KMS-11 (cell line): ENCODE measurements around the gene ZSCAN5A.
A peak's percentile ranks its signal among the peaks of the same experiment; 100 is the strongest.
"Not testable (repeated sequence)": the region's sequence is repeated elsewhere in the genome, so short reads cannot be mapped to it uniquely, and the experiment has no call there.

Source experiments
- H2AFZ ChIP-seq: fragments of 200-600 bp; sonication (generic); 2 replicates; pipeline ENCODE4 v1.6.1; 2016; ENCODE audit warnings: antibody characterized with exemption, mixed run types, low read depth
- H3K27ac ChIP-seq: fragments of 200-600 bp; sonication (generic); 2 replicates; pipeline ENCODE4 v1.6.1; 2016; ENCODE audit warnings: mild to moderate bottlenecking, mixed run types
- H3K27me3 ChIP-seq: fragments of 200-600 bp; sonication (generic); 2 replicates; pipeline ENCODE4 v1.6.1; 2017; ENCODE audit warnings: mild to moderate bottlenecking, low read depth, mixed run types, moderate library complexity; ENCODE audit not compliant: insufficient read depth
- H3K36me3 ChIP-seq: fragments of 200-600 bp; sonication (generic); 2 replicates; pipeline ENCODE4 v1.6.1; 2017; ENCODE audit warnings: mild to moderate bottlenecking, mixed run types; ENCODE audit not compliant: insufficient read depth
- H3K4me1 ChIP-seq: fragments of 200-600 bp; sonication (generic); 2 replicates; pipeline ENCODE4 v1.6.1; 2016; ENCODE audit warnings: mild to moderate bottlenecking, low read depth, mixed run types; ENCODE audit not compliant: poor library complexity, severe bottlenecking
- H3K4me2 ChIP-seq: fragments of 200-600 bp; sonication (generic); 2 replicates; pipeline ENCODE4 v1.7.0; 2016; ENCODE audit warnings: mild to moderate bottlenecking, mixed run types
- H3K4me3 ChIP-seq: fragments of 200-600 bp; sonication (generic); IDR thresholded peaks from 2 replicates; pipeline ENCODE4 v1.6.1; 2017; ENCODE audit warnings: low read depth, low read length, mixed read lengths; ENCODE audit not compliant: insufficient read depth
- H3K79me2 ChIP-seq: fragments of 200-600 bp; sonication (generic); 2 replicates; pipeline ENCODE4 v1.6.1; 2016; ENCODE audit warnings: low read depth, mixed run types; ENCODE audit not compliant: insufficient read depth
- H3K9ac ChIP-seq: fragments of 200-600 bp; sonication (generic); 2 replicates; pipeline ENCODE4 v1.6.1; 2016; ENCODE audit warnings: mild to moderate bottlenecking, mixed run types
- H4K20me1 ChIP-seq: fragments of 200-600 bp; sonication (generic); 2 replicates; pipeline ENCODE4 v1.6.1; 2016; ENCODE audit warnings: mild to moderate bottlenecking, mixed run types; ENCODE audit not compliant: insufficient read depth
- TF ChIP-seq, protein P1 (sequence below): fragments of 200-600 bp; sonication (generic); conservative IDR thresholded peaks from 2 replicates; pipeline ENCODE4 v1.6.1; 2017; ENCODE audit warnings: low read depth, mild to moderate bottlenecking, antibody characterized with exemption, low read length, moderate library complexity, mixed read lengths

The ZSCAN5A gene

DNA sequence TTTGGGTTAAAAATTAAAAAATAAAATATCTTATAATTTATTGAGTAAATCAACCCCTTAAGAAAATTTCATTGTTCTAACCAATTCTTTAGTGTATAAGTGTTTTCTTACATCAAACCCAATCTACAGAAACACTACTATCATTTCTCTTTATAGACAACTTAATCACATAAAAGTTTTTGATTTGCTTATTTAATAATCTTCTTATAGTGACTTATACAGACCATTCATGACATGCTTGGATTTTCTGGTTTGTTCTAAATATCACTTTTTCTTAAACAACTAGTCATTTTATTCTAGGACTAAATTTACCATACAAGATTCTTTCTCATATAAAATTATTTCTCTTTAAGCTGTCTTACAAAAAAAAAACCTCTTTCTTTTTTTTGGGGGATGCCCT is 27.3 kb upstream of the ZSCAN5A start:
- Histone ChIP-seq H3K27me3 (no peaks in the 10 kb centered on the region), H3K36me3 (no peaks in the 10 kb centered on the region; the same call in 1 of the 2 replicates), H3K27ac (no peak overlapping the region), H3K4me3 (no peak overlapping the region), H4K20me1 (no peaks in the 10 kb centered on the region), H3K79me2 (no peaks in the 10 kb centered on the region), H3K4me1 (no peaks in the 10 kb centered on the region), H3K4me2 (no peak overlapping the region), H3K9ac (no peak overlapping the region), H2AFZ (no peak overlapping the region)
- TF ChIP-seq, protein P1, sequence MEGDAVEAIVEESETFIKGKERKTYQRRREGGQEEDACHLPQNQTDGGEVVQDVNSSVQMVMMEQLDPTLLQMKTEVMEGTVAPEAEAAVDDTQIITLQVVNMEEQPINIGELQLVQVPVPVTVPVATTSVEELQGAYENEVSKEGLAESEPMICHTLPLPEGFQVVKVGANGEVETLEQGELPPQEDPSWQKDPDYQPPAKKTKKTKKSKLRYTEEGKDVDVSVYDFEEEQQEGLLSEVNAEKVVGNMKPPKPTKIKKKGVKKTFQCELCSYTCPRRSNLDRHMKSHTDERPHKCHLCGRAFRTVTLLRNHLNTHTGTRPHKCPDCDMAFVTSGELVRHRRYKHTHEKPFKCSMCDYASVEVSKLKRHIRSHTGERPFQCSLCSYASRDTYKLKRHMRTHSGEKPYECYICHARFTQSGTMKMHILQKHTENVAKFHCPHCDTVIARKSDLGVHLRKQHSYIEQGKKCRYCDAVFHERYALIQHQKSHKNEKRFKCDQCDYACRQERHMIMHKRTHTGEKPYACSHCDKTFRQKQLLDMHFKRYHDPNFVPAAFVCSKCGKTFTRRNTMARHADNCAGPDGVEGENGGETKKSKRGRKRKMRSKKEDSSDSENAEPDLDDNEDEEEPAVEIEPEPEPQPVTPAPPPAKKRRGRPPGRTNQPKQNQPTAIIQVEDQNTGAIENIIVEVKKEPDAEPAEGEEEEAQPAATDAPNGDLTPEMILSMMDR, result no peak

DNA sequence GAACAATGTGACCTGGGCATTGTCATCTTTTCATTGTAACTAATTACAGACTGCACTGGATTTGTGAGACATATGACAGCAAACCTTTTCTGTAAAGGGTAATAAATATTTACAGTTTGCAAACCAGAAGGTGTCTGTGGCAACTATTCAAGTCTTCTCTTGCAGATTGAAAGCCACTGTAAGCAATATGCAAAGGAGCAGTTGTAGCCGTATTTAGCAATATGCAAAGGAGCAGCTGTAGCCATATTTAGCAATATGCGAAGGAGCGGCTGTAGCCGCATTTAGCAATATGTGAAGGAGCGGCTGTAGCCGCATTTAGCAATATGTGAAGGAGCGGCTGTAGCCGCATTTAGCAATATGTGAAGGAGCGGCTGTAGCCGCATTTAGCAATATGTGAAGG is 24.4 kb upstream of the ZSCAN5A start:
- H2AFZ ChIP-seq, H3K36me3 ChIP-seq, H3K4me1 ChIP-seq, H3K4me2 ChIP-seq, H3K27me3 ChIP-seq, H3K79me2 ChIP-seq, H3K9ac ChIP-seq, H3K4me3 ChIP-seq, H3K27ac ChIP-seq, H4K20me1 ChIP-seq: not testable (repeated sequence)

DNA sequence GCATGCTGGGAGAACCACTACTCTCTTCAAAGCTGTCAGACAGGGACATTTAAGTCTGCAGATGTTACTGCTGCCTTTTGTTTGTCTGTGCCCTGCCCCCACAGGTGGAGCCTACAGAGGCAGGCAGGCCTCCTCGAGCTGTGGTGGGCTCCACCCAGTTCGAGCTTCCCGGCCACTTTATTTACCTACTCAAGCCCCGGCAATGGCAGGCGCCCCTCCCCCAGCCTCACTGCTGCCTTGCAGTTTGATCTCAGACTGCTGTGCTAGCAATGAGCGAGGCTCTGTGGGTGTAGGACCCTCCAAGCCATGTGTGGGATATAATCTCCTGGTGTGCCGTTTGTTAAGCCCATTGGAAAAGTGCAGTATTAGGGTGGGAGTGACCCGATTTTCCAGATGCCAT is 22.4 kb upstream of the ZSCAN5A start:
- not testable (repeated sequence) for H2AFZ ChIP-seq, H3K4me3 ChIP-seq, H3K27me3 ChIP-seq, H3K27ac ChIP-seq, H3K79me2 ChIP-seq, H3K4me2 ChIP-seq, H3K9ac ChIP-seq, H4K20me1 ChIP-seq, H3K4me1 ChIP-seq, H3K36me3 ChIP-seq

DNA sequence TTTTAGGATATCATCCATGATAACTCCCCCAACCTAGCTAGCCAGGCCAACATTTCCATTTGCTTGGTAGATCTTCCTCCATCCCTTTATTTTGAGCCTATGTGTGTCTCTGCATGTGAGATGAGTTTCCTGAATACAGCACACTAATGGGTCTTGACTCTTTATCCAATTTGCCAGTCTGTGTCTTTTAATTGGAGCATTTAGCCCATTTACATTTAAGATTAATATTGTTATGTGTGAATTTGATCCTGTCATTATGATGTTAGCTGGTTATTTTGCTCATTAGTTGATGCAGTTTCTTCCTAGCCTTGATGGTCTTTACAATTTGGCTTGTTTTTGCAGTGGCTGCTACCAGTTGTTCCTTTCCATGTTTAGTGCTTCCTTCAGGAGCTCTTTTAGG is 20.7 kb upstream of the ZSCAN5A start:
- not testable (repeated sequence) for H3K4me3 ChIP-seq, H2AFZ ChIP-seq, H3K9ac ChIP-seq, H3K4me1 ChIP-seq, H3K4me2 ChIP-seq, H3K27me3 ChIP-seq, H3K79me2 ChIP-seq, H4K20me1 ChIP-seq, H3K27ac ChIP-seq, H3K36me3 ChIP-seq

DNA sequence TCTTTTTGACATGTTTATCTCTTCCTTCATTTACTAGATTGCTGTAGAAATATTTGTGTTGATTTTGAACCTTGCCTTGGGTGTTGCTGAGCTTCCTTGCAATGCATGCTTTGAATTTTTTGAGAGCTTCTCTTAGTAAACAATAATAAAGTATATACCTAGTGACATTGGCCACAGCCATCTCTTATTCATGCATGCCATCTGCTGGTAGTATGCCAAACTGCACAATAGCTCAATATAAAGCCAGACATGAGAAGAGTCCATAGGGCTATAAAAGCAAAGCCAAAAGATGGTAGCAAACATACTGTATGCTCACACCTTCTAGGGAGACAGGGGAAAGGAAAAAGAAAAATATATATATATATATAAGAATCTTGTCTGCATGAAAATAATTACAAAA is 18.9 kb upstream of the ZSCAN5A start:
- H3K9ac ChIP-seq, result no peak overlapping the region
- TF ChIP-seq, protein P1, result peak; percentile 92
- H3K36me3 ChIP-seq, result no peaks in the 10 kb centered on the region
- H3K27ac ChIP-seq, result no peak overlapping the region
- no peaks in the 10 kb centered on the region for H3K79me2 ChIP-seq
- H3K4me1 ChIP-seq, result no peaks in the 10 kb centered on the region
- H3K4me3 ChIP-seq, result no peak overlapping the region
- no peak overlapping the region for H3K4me2 ChIP-seq
- no peak overlapping the region for H2AFZ ChIP-seq
- H3K27me3 ChIP-seq, result no peaks in the 10 kb centered on the region
- no peaks in the 10 kb centered on the region for H4K20me1 ChIP-seq

DNA sequence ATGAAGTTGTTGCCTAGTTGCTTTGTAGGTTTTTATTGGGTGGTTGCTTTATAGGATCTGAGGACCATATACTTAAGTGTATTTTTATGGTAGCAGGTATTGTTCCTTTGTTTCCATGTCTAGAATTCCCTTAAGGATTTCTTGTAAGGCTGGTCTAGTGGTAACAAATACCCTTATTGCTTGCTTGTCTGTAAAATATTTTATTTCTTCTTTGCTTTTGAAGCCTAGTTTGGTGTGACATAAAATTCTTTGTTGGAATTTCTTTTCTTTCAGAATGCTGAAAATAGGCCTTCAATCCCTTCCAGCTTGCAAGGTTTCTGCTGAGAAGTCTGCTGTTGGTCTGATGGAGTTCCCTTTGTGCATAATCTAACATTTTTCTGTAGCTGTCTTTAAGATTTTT is 18.1 kb upstream of the ZSCAN5A start:
- Histone ChIP-seq H3K9ac (no peak overlapping the region), H3K4me2 (no peak overlapping the region), H4K20me1 (no peaks in the 10 kb centered on the region), H3K4me3 (no peak overlapping the region), H3K79me2 (no peaks in the 10 kb centered on the region), H3K4me1 (no peaks in the 10 kb centered on the region), H3K36me3 (no peaks in the 10 kb centered on the region), H2AFZ (no peak overlapping the region), H3K27me3 (no peaks in the 10 kb centered on the region), H3K27ac (no peak overlapping the region)
- TF ChIP-seq, protein P1, result no peak
